A204.1 (cell line): ENCODE measurements around the gene OR2T4.

Experiments used
- FAIRE-seq: peaks from 2 replicates; lab custom pipeline; 2012; peaks lifted over from hg19 to GRCh38; lab: Jason Lieb, UNC

The OR2T4 gene

GRCh38 chr1:248361121-248361715 is at the start of gene OR2T4:
Gene OR2T4 (plus strand): TSS chr1:248361665. CDS start chr1:248361665, 0 bp downstream.
- FAIRE-seq, result no peak

GRCh38 chr1:248316796-248317195 is 44.7 kb upstream of the OR2T4 start:
- FAIRE-seq, result no peak

- no peak for FAIRE-seq
Observed at GRCh38 chr1:248324468-248324867, 37.0 kb upstream of the OR2T4 start, which contains the start of gene OR2M7. Gene OR2M7 (minus strand): TSS chr1:248324568. CDS start chr1:248324568, 0 bp downstream.

GRCh38 chr1:248343451-248343850 is 18.0 kb upstream of the OR2T4 start:
- FAIRE-seq, result no peak

GRCh38 chr1:248348475-248348874 is 13.0 kb upstream of the OR2T4 start, which contains the start of gene OR14C36:
Gene OR14C36 (plus strand): TSS chr1:248348775. CDS start chr1:248348775, 0 bp downstream.
- no peak for FAIRE-seq

GRCh38 chr1:248359415-248359814 is 2.0 kb upstream of the OR2T4 start:
- FAIRE-seq, result no peak

GRCh38 chr1:248366609-248367008 is 5.1 kb downstream of the OR2T4 start:
- FAIRE-seq, result no peak

GRCh38 chr1:248372394-248372793 is 10.9 kb downstream of the OR2T4 start:
- FAIRE-seq, result no peak

GRCh38 chr1:248373761-248374160 is 12.3 kb downstream of the OR2T4 start:
- FAIRE-seq, result no peak

- no peak for FAIRE-seq
Observed at GRCh38 chr1:248375446-248375845, 14.0 kb downstream of the OR2T4 start, which contains the start of gene OR2T6. Gene OR2T6 (plus strand): TSS chr1:248375746. CDS start chr1:248387609, 11,863 bp downstream.

- FAIRE-seq, result no peak
Observed at GRCh38 chr1:248376916-248377315, 15.5 kb downstream of the OR2T4 start.

- FAIRE-seq, result no peak
Observed at GRCh38 chr1:248380854-248381253, 19.4 kb downstream of the OR2T4 start.

- no peak for FAIRE-seq
Observed at GRCh38 chr1:248388426-248388825, 27.0 kb downstream of the OR2T4 start.

GRCh38 chr1:248393050-248393449 is 31.6 kb downstream of the OR2T4 start:
- no peak for FAIRE-seq

GRCh38 chr1:248402748-248403147 is 41.3 kb downstream of the OR2T4 start, which contains the start of gene OR2T1:
Gene OR2T1 (plus strand): TSS chr1:248403048. CDS start chr1:248406148, 3,100 bp downstream.
- no peak for FAIRE-seq

GRCh38 chr1:248404024-248404423 is 42.6 kb downstream of the OR2T4 start:
- FAIRE-seq, result no peak

- no peak for FAIRE-seq
Observed at GRCh38 chr1:248406721-248407692, 45.5 kb downstream of the OR2T4 start.
